IPS DF 6.9 (cell line): ENCODE results near the gene TTC39A.
A peak's percentile ranks its signal among the peaks of the same experiment; 100 is the strongest.

Experiments
- DNase-seq: peaks from one replicate; pipeline ENCODE4 v3.0.0-alpha.2; 2013; ENCODE audit warnings: low read depth, low spot score
- H3K27ac ChIP-seq: one replicate; pipeline ENCODE4 v1.5.1; 2013; ENCODE audit warnings: low read length, control low read depth
- H3K27me3 ChIP-seq: 2 replicates; pipeline ENCODE4 v1.6.1; 2013; ENCODE audit warnings: mild to moderate bottlenecking, low read length; ENCODE audit not compliant: control insufficient read depth, insufficient read depth
- H3K36me3 ChIP-seq: 2 replicates; pipeline ENCODE4 v1.6.1; 2013; ENCODE audit warnings: low read length; ENCODE audit not compliant: control insufficient read depth, insufficient read depth
- H3K4me1 ChIP-seq: 2 replicates; pipeline ENCODE4 v1.6.1; 2013; ENCODE audit warnings: low read length; ENCODE audit not compliant: control insufficient read depth, insufficient read depth
- H3K4me3 ChIP-seq: 2 replicates; pipeline ENCODE4 v1.5.1; 2013; ENCODE audit warnings: mild to moderate bottlenecking, low read length
- H3K9me3 ChIP-seq: 2 replicates; pipeline ENCODE4 v1.6.1; 2013; ENCODE audit warnings: low read length, inconsistent platforms; ENCODE audit not compliant: control insufficient read depth, insufficient read depth
- WGBS: extraction: QIAGEN DNeasy Blood & Tissue Kit; methylation state at CpG from one replicate; pipeline ENCODE4 v1.1.7; 2013; ENCODE audit warnings: mixed read lengths, missing lambda C conversion rate; ENCODE audit not compliant: insufficient read length, insufficient coverage; 5-methylcytosine and 5-hydroxymethylcytosine counted together

The TTC39A gene

GRCh38 chr1:51348147-51348527, 17.8 kb upstream of the TTC39A start:
- Histone ChIP-seq H3K27me3 (peaks cover 3% of the 10 kb centered on the region; the same call in 1 of the 2 replicates), H3K27ac (no peak overlapping the region), H3K4me3 (no peak overlapping the region), H3K9me3 (no peaks in the 10 kb centered on the region), H3K36me3 (no peaks in the 10 kb centered on the region), H3K4me1 (peaks cover 7% of the 10 kb centered on the region)
- no peak for DNase-seq

- Histone ChIP-seq H3K9me3 (no peaks in the 10 kb centered on the region), H3K4me3 (no peak overlapping the region), H3K27me3 (peaks cover 3% of the 10 kb centered on the region; the same call in 1 of the 2 replicates), H3K27ac (no peak overlapping the region), H3K36me3 (no peaks in the 10 kb centered on the region), H3K4me1 (peaks cover 7% of the 10 kb centered on the region)
- no CpG with 5 or more reads among the region's 6 CpGs for WGBS
- no peak for DNase-seq
These were observed 17.2 kb upstream of the TTC39A start for GRCh38 chr1:51347398-51348146.

GRCh38 chr1:51346086-51346942, 16.0 kb upstream of the TTC39A start:
- Histone ChIP-seq H3K27ac (no peak overlapping the region), H3K27me3 (peaks cover 3% of the 10 kb centered on the region; the same call in 1 of the 2 replicates), H3K36me3 (no peaks in the 10 kb centered on the region), H3K4me3 (no peak overlapping the region), H3K4me1 (peaks cover 7% of the 10 kb centered on the region), H3K9me3 (no peaks in the 10 kb centered on the region)
- no CpG with 5 or more reads among the region's 7 CpGs for WGBS
- no peak for DNase-seq

GRCh38 chr1:51345300-51345687, 14.9 kb upstream of the TTC39A start:
- no peak overlapping the region; the same call in 1 of the 2 replicates for H3K4me3 ChIP-seq
- H3K9me3 ChIP-seq = no peaks in the 10 kb centered on the region
- DNase-seq = no peak
- no CpG with 5 or more reads among the region's 15 CpGs for WGBS
- H3K27me3 ChIP-seq = peaks cover 3% of the 10 kb centered on the region; the same call in 1 of the 2 replicates
- no peak overlapping the region for H3K27ac ChIP-seq
- H3K36me3 ChIP-seq = no peaks in the 10 kb centered on the region
- peaks cover 7% of the 10 kb centered on the region for H3K4me1 ChIP-seq

- H3K27ac ChIP-seq = no peak overlapping the region
- no CpG with 5 or more reads among the region's 60 CpGs for WGBS
- no peaks in the 10 kb centered on the region for H3K9me3 ChIP-seq
- H3K27me3 ChIP-seq = peaks cover 3% of the 10 kb centered on the region; the same call in 1 of the 2 replicates
- DNase-seq = no peak
- no peaks in the 10 kb centered on the region for H3K36me3 ChIP-seq
- peak overlapping the region; percentile 58; the same call in 1 of the 2 replicates for H3K4me3 ChIP-seq
- peaks cover 7% of the 10 kb centered on the region for H3K4me1 ChIP-seq
These were observed 14.4 kb upstream of the TTC39A start for GRCh38 chr1:51344602-51345299.

- H3K4me3 ChIP-seq = peak overlapping the region; percentile 58; the same call in 1 of the 2 replicates
- H3K27me3 ChIP-seq = peaks cover 3% of the 10 kb centered on the region; the same call in 1 of the 2 replicates
- peaks cover 7% of the 10 kb centered on the region for H3K4me1 ChIP-seq
- no peaks in the 10 kb centered on the region for H3K36me3 ChIP-seq
- no peaks in the 10 kb centered on the region for H3K9me3 ChIP-seq
- WGBS = no CpG with 5 or more reads among the region's 7 CpGs
- no peak for DNase-seq
- no peak overlapping the region for H3K27ac ChIP-seq
These were observed 13.9 kb upstream of the TTC39A start for GRCh38 chr1:51344276-51344601.

GRCh38 chr1:51343624-51344023, 13.3 kb upstream of the TTC39A start:
- no peak for DNase-seq
- WGBS = no CpG with 5 or more reads among the region's 3 CpGs
- no peak overlapping the region for H3K27ac ChIP-seq
- H3K36me3 ChIP-seq = no peaks in the 10 kb centered on the region
- no peaks in the 10 kb centered on the region for H3K9me3 ChIP-seq
- peaks cover 3% of the 10 kb centered on the region; the same call in 1 of the 2 replicates for H3K27me3 ChIP-seq
- H3K4me1 ChIP-seq = peaks cover 7% of the 10 kb centered on the region
- no peak overlapping the region for H3K4me3 ChIP-seq

GRCh38 chr1:51342591-51343206, 12.3 kb upstream of the TTC39A start:
- peaks cover 3% of the 10 kb centered on the region; the same call in 1 of the 2 replicates for H3K27me3 ChIP-seq
- no peaks in the 10 kb centered on the region for H3K9me3 ChIP-seq
- no CpG with 5 or more reads among the region's 9 CpGs for WGBS
- no peaks in the 10 kb centered on the region for H3K36me3 ChIP-seq
- no peak for DNase-seq
- H3K4me3 ChIP-seq = no peak overlapping the region
- peaks cover 7% of the 10 kb centered on the region for H3K4me1 ChIP-seq
- H3K27ac ChIP-seq = no peak overlapping the region

GRCh38 chr1:51341876-51342496, 11.6 kb upstream of the TTC39A start:
- no peaks in the 10 kb centered on the region for H3K36me3 ChIP-seq
- peaks cover 7% of the 10 kb centered on the region for H3K4me1 ChIP-seq
- no peak overlapping the region for H3K4me3 ChIP-seq
- no peak for DNase-seq
- peaks cover 3% of the 10 kb centered on the region; the same call in 1 of the 2 replicates for H3K27me3 ChIP-seq
- no peak overlapping the region for H3K27ac ChIP-seq
- WGBS = no CpG with 5 or more reads among the region's 4 CpGs
- no peaks in the 10 kb centered on the region for H3K9me3 ChIP-seq
